PC-3 (cell line): Measurements from ENCODE around the gene CRY2. TPM values are rescaled to one million over a fixed set of nuclear protein-coding genes. Genes with fewer than 3 reads are reported as not detected.

Experiments used
- ATAC-seq: fragments of 200-7000 bp; cut with Tn5 transposase; 2 replicates; pipeline ENCODE4 v1.9.1; 2020; ENCODE audit warnings: mild to moderate bottlenecking, moderate library complexity
- BruUV-seq: library from RNA; stranded (reverse); fragments of 400-500 nt; replicated peaks from 2 replicates; lab custom pipeline; 2021; lab: Mats Ljungman, UMichigan
- CTCF ChIA-PET: fragments of 300-600 bp; sonication (Branson Sonifier 250); formaldehyde crosslinking; loops from one replicate; lab custom pipeline; 2022; ENCODE audit warnings: antibody characterized with exemption; lab: Charles Lee
- POLR2A ChIA-PET: fragments of 300-600 bp; sonication (Branson Sonifier 250); formaldehyde crosslinking; loops from one replicate; lab custom pipeline; 2022; ENCODE audit warnings: antibody characterized with exemption; ENCODE audit not compliant: unreplicated experiment; lab: Charles Lee
- DNase-seq: peaks from one replicate; pipeline ENCODE4 v3.0.0-alpha.2; 2015
- H2AFZ ChIP-seq: fragments of 300-600 bp; sonication (generic); 2 replicates; pipeline ENCODE4 v1.6.0; 2016; ENCODE audit warnings: antibody characterized with exemption, low read length
- H3F3A ChIP-seq: fragments of 300-600 bp; sonication (generic); one replicate; pipeline ENCODE4 v1.6.0; 2017; ENCODE audit warnings: antibody characterized with exemption, low read length, control low read depth, mild to moderate bottlenecking; ENCODE audit not compliant: unreplicated experiment
- H3K27ac ChIP-seq: fragments of 300-600 bp; sonication (generic); 2 replicates; pipeline ENCODE4 v1.5.1; 2016; ENCODE audit warnings: mild to moderate bottlenecking, low read length
- H3K27me3 ChIP-seq: fragments of 300-600 bp; sonication (generic); 2 replicates; pipeline ENCODE4 v1.6.1; 2016; ENCODE audit warnings: low read length, mixed read lengths
- H3K36me3 ChIP-seq: fragments of 300-600 bp; sonication (generic); 2 replicates; pipeline ENCODE4 v1.6.1; 2016; ENCODE audit warnings: low read depth, mixed run types, low read length, mixed read lengths
- H3K4me1 ChIP-seq: fragments of 300-600 bp; sonication (generic); 2 replicates; pipeline ENCODE4 v1.5.1; 2016; ENCODE audit warnings: low read length; ENCODE audit not compliant: insufficient read depth
- H3K4me2 ChIP-seq: fragments of 300-600 bp; sonication (generic); 2 replicates; pipeline ENCODE4 v1.6.0; 2016; ENCODE audit warnings: low read length
- H3K4me3 ChIP-seq: fragments of 300-600 bp; sonication (generic); 2 replicates; pipeline ENCODE4 v1.5.1; 2016; ENCODE audit warnings: mild to moderate bottlenecking, low read length, mixed read lengths
- H3K79me2 ChIP-seq: fragments of 300-600 bp; sonication (generic); 2 replicates; pipeline ENCODE4 v1.6.1; 2017; ENCODE audit warnings: low read length, mixed read lengths
- H3K9ac ChIP-seq: fragments of 300-600 bp; sonication (generic); 2 replicates; pipeline ENCODE4 v1.6.0; 2016; ENCODE audit warnings: mild to moderate bottlenecking, low read length
- H3K9me2 ChIP-seq: fragments of 300-600 bp; sonication (generic); replicated peaks from 2 replicates; pipeline ENCODE4 v1.6.1; 2016; ENCODE audit warnings: mixed run types, low read length, mixed read lengths
- H3K9me3 ChIP-seq: fragments of 300-600 bp; sonication (generic); 2 replicates; pipeline ENCODE4 v1.6.1; 2016; ENCODE audit warnings: low read length, mixed read lengths
- H4K20me1 ChIP-seq: fragments of 300-600 bp; sonication (generic); 2 replicates; pipeline ENCODE4 v1.6.1; 2016; ENCODE audit warnings: low read length, mixed read lengths
- EZH2 ChIP-seq: fragments of 300-600 bp; sonication (generic); IDR thresholded peaks from one replicate; pipeline ENCODE4 v1.6.1; 2017; ENCODE audit warnings: antibody characterized with exemption, mild to moderate bottlenecking, low read length; ENCODE audit not compliant: unreplicated experiment
- EZH2phosphoT487 ChIP-seq: fragments of 300-600 bp; sonication (generic); IDR thresholded peaks from 2 replicates; pipeline ENCODE4 v1.6.1; 2018; ENCODE audit warnings: mild to moderate bottlenecking, antibody characterized with exemption, low read length, borderline replicate concordance
- intact Hi-C: fragments of 100-400 bp; cut with micrococcal nuclease; formaldehyde crosslinking; loops from 2 replicates; pipeline ENCODE4 v1.9.0; 2023
- total RNA-seq: library from RNA; depleted of rRNA; stranded (reverse); fragments of >200 nt; gene quantifications from 2 replicates; pipeline ENCODE4 v1.2.3, GENCODE V29; 2014
- TF ChIP-seq, protein P1 (sequence below): fragments of 300-600 bp; sonication (generic); conservative IDR thresholded peaks from 2 replicates; pipeline ENCODE4 v1.5.1; 2017; ENCODE audit warnings: antibody characterized with exemption, low read depth, mild to moderate bottlenecking, low read length

The CRY2 gene
- total RNA-seq, 1 experiment from 2014 or later, result 9.5 TPM

DNA sequence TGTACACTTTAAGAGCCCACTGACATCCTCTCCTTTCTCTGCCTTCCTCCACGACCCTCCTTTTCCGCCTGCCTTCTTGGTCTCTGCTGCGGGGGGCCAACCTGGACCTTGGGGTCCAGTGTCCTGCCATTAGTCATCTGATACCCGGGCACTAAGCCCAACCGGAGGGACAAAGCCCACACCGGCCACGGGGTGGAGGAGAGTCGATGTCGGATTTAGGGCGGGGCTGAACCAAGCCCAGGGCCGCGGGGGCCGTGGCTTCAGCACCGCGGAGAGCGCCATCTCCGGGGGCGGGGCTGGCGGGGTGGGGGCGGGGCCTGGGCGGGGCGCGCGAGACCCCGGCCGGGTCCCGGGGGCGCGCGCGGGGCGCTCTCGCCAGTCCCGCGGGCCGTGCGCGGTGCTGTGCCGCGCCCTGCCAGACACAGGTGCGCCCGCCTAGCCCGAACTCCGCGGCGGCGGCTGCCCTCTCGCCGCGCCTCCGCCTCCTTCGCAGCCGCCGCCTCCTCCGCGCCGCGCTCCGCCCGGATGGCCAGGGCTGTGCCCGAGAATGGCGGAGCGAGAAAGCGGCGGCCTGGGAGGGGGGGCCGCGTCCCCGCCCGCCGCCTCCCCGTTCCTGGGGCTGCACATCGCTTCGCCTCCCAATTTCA, 38.1 kb downstream of the CRY2 start, which contains the start of gene MAPK8IP1:
Gene MAPK8IP1 (plus strand): TSS at position 378 of the 647 bp plus-strand sequence. CDS start 170 bp downstream, at position 548.
- H3K9ac ChIP-seq, result no peak within 1 kb of the TSS
- peak within 1 kb of the TSS; percentile 63 for H3K4me3 ChIP-seq
- BruUV-seq, result no TSS peak
- H4K20me1 ChIP-seq, result peaks cover 9% of the 10 kb centered on the region; the same call in 1 of the 2 replicates
- peak within 1 kb of the TSS; percentile 77 for H3K4me2 ChIP-seq
- ChIA-PET CTCF (no interaction called here), POLR2A (no interaction called here)
- no peak within 1 kb of the TSS for H3K27ac ChIP-seq
- no peaks in the 10 kb centered on the region for H3K9me3 ChIP-seq
- no peaks in the 10 kb centered on the region for H3K79me2 ChIP-seq
- ATAC-seq, result peak; percentile 82
- peak; percentile 41 for DNase-seq
- no peaks in the 10 kb centered on the region for H3K9me2 ChIP-seq
- H2AFZ ChIP-seq, result 0 out of 2 replicates have a peak within 1 kb of the TSS, but pooled peaks have one; percentile 26
- H3K36me3 ChIP-seq, result peaks cover 7% of the 10 kb centered on the region; the same call in 1 of the 2 replicates
- peaks cover 5% of the 10 kb centered on the region for H3K4me1 ChIP-seq
- H3K27me3 ChIP-seq, result no peaks in the 10 kb centered on the region
- no peak for TF ChIP-seq EZH2phosphoT487
- TF ChIP-seq, protein P1, sequence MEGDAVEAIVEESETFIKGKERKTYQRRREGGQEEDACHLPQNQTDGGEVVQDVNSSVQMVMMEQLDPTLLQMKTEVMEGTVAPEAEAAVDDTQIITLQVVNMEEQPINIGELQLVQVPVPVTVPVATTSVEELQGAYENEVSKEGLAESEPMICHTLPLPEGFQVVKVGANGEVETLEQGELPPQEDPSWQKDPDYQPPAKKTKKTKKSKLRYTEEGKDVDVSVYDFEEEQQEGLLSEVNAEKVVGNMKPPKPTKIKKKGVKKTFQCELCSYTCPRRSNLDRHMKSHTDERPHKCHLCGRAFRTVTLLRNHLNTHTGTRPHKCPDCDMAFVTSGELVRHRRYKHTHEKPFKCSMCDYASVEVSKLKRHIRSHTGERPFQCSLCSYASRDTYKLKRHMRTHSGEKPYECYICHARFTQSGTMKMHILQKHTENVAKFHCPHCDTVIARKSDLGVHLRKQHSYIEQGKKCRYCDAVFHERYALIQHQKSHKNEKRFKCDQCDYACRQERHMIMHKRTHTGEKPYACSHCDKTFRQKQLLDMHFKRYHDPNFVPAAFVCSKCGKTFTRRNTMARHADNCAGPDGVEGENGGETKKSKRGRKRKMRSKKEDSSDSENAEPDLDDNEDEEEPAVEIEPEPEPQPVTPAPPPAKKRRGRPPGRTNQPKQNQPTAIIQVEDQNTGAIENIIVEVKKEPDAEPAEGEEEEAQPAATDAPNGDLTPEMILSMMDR, result no peak
- no peak for TF ChIP-seq EZH2
- H3F3A ChIP-seq, result no peaks in the 10 kb centered on the region
- intact Hi-C loops, result no loop called here

DNA sequence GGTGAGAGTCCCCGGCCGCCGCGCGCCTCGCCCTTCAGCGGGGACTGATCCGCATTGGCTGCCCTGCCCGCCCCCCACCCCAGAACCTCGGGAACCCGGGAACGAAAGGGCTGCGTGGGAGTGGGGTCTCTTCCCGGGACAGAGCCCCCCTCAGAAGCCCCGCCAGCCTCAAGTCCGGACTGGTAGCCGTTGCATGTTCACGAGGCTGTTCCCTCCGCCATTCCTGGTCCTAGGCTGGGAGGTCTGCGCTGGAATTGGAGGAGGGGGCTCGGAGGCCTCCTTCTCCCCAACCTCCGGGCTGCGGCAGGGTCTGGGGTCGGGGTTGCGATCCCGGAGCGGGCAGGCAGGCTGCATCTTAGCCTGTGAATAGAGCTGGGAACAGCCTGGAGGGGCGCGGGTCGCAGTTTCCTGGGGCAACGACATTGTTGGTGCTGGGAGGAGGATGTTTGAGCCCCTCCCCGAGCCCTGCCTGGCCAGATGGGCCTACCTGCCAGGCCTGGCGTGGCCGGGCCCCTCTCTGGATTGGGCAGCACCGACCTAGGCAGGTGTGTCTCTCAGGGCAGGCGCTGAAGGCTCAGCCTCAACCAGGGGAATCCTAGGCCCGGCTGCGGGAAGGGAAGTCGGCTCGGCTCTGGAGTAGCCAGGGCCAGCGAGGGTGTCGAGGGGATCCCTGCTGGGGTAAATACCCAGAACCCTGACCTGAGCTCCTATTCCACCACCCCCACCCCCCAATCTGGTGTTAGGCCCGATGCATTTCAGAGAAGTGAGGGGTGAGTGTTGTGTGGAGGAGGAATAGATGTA, 38.8 kb downstream of the CRY2 start:
- H3K4me2 ChIP-seq, result peak overlapping the region; percentile 77
- H3F3A ChIP-seq, result no peaks in the 10 kb centered on the region
- TF ChIP-seq, protein P1, result no peak
- TF ChIP-seq EZH2 (no peak), EZH2phosphoT487 (no peak)
- 0 out of 2 replicates have a peak overlapping the region, but pooled peaks have one; percentile 26 for H2AFZ ChIP-seq
- H3K9me3 ChIP-seq, result no peaks in the 10 kb centered on the region
- H3K4me1 ChIP-seq, result no peaks in the 10 kb centered on the region
- no TSS peak for BruUV-seq
- H4K20me1 ChIP-seq, result 0 out of 2 replicates have a peak, but pooled peaks cover 3% of the 10 kb centered on the region
- H3K9me2 ChIP-seq, result no peaks in the 10 kb centered on the region
- intact Hi-C loops, result no loop called here
- H3K79me2 ChIP-seq, result no peaks in the 10 kb centered on the region
- peak overlapping the region; percentile 63 for H3K4me3 ChIP-seq
- no peak overlapping the region for H3K9ac ChIP-seq
- peaks cover 7% of the 10 kb centered on the region; the same call in 1 of the 2 replicates for H3K36me3 ChIP-seq
- ChIA-PET POLR2A (no interaction called here), CTCF (no interaction called here)
- ATAC-seq, result no peak
- no peaks in the 10 kb centered on the region for H3K27me3 ChIP-seq
- H3K27ac ChIP-seq, result no peak overlapping the region
- DNase-seq, result no peak
